DMS153 (cell line): Measurements from ENCODE around the gene LYST.
"Not testable (repeated sequence)": the region's sequence is repeated elsewhere in the genome, so short reads cannot be mapped to it uniquely, and the experiment has no call there.

Experiments
- DNase-seq: peaks from one replicate; lab custom pipeline; 2025; lab: John Stamatoyannopoulos, UW

The LYST gene

DNA sequence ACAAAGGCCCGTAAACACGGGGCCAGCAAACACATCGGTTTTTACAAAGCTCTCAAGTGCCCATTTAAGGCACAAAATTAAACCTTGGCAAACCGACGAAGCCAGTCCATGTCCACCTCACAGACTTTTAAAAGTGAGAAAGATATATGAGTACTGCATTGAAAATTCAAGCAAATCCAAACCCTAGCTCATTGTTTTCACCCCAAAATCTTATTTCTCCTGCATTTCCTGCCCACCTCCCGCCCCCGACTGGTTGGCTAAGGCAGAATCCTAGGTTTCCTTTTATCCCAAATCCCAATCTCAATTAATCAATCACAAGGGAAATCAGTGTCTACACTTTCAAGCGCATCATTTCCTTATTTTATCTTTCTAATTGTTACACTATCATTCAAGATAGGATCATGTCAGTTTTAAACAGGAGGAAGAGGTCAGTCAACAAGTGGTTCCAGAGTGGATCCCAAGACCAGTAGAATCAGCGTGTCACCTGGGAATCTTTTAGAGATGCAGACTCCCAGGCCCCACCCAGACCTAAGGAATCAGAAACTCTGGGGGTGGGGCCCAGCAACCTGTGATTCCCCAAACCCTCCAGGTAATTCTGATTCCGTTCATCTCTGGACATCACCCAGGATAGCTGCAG lies 215.4 kb downstream of the LYST start:
- DNase-seq = no peak

DNA sequence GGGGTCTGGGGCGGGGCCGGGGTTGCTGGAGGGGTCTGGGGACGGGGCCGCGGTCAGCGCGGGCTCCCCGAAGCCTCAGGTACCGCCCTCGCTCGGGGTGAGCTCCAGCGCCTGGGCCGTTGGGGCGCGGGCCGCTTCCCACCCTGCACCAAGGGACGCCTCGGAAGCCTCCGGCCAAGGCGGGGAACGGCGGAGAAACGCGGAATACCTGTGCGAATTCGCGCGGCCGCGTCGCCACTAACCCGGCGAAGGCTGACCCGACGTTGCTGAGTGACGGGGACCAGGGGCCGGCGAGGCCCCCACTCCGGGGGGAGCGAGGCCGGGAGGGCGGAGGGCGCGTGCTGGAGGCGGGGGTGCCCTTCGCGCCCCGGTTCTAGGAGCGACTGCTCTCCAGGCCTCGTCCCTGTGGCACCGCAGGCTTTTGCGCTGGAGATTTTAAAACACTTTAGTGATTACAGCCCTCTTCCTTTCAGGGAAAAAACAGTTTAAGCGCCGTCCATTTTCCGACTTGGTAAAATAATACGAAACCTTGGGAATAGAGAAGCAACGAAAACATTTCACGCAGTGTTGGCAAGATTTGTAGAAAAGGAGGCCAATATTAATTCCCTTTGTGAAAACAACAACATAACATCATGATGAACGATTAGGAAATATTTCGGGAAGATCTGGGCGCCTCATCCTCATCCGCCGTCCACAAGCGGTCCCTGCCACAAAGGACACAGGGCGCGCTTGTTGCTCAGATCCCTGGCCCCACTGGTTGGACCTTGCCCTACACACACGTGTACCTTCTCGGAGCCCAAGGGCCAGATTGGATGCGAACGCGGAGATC lies 216.2 kb downstream of the LYST start:
- peak; percentile 27 for DNase-seq

DNA sequence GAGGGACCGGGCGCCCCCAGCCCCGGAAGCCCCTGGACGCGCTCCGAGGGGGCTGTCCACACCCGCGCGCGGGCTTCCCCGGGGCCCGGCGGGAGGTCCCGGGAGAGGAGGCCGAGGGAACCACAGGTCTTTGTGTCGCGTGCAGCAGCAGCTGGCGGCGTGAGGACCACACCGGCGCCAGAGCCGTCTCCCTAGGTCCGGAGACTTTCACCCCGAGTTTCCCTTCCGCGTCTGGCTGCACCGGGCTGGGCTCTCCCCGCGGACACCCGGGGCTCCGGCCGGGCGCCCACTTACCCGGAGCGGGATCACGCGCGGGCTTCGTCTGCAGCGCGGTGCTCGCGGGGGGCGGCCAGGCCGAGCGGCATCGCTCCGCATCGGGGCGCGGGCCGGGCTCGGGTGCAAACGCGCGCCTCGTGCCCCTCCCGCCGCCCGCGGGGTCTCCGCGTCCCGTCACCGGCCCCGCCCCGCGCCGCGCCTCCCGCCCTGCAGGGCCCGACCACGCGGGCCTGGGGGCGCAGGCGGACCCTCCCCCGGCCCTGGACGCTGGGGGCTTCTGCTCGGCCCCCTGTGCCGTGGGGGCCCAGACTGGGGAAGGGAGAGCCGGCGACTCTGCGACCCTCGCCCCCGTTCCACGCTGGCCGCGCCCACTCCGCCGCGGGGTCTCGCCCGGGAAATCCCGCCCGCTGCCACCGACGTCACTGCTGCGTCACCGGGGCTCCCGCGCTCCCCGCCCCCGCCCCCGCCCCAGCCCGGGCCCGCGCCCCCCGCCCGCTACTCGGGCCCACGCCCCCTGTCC lies 217.1 kb downstream of the LYST start, which contains the start of gene GNG4:
TSS of gene GNG4 (minus strand) at position 417 of the 796 bp plus-strand sequence. CDS start 65,946 bp downstream, outside the sequence.
- DNase-seq = no peak

DNA sequence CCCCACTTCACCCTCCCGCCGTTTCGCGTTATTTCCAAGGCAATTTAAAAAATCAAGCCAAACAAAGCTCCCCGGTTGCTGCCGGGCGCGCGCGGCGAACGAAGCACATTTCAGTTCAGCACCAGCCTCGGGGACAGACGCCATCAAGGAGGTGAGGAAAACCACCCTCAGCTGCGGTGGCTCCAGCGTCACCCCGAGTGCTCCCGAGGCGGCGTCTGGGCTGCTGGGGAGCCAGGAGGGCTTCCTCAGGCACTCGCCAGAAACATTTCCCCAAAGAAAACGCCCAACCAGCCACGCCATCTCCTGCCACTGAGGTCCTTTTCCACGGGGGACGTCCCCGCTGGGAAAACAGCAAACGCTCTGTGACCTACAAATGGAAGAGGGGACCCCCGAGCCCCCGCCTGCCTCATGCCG lies 217.7 kb downstream of the LYST start:
- no peak for DNase-seq

DNA sequence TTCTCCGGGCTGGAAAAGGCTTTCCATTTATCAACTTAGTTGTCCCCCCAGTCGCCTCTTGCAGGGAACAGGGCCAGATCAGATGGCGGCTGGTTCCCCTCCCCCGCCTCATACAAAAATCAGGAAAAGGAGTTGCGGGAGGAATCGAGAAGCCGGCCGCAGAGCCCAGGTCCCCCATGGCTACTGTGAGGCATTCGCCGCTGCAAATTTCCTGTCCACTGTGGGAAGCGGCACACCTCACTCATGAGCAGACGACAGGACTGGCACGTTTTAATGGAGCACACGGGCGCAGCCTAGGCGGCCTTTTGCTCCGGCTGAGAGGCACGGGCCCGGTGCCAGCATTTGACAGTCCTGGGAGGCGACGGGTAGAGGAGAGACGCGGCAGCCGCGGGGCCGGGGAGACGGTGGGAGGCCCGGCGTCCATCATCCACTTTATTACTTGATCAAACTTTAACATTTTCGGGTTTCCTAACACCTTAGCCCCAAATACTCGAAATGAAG lies 218.2 kb downstream of the LYST start:
- peak; percentile 36 for DNase-seq

- DNase-seq = not testable (repeated sequence)
Observed at GRCh38 chr1:235647537-235647936, 219.2 kb downstream of the LYST start.

DNA sequence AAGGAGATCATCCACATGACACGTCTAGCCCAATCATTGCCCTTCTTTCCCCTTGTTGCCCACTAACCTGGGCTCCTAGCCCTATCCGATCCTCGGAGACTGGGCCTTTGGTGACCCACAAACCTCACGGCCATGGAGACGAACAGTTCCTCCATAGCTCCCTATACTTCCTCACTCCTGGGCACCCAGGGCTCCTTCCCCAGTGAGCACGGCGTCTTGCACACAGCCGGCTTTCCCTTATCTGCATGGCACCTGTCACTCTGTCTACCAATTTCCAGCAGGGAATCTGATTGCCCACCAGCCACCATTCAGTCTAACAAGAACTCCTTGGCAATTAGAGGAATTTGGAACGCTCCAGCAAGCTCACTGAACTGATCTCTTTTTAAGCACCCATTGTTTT lies 220.2 kb downstream of the LYST start:
- DNase-seq = no peak

GRCh38 chr1:235644693-235645305 lies 221.9 kb downstream of the LYST start:
- DNase-seq = no peak

DNA sequence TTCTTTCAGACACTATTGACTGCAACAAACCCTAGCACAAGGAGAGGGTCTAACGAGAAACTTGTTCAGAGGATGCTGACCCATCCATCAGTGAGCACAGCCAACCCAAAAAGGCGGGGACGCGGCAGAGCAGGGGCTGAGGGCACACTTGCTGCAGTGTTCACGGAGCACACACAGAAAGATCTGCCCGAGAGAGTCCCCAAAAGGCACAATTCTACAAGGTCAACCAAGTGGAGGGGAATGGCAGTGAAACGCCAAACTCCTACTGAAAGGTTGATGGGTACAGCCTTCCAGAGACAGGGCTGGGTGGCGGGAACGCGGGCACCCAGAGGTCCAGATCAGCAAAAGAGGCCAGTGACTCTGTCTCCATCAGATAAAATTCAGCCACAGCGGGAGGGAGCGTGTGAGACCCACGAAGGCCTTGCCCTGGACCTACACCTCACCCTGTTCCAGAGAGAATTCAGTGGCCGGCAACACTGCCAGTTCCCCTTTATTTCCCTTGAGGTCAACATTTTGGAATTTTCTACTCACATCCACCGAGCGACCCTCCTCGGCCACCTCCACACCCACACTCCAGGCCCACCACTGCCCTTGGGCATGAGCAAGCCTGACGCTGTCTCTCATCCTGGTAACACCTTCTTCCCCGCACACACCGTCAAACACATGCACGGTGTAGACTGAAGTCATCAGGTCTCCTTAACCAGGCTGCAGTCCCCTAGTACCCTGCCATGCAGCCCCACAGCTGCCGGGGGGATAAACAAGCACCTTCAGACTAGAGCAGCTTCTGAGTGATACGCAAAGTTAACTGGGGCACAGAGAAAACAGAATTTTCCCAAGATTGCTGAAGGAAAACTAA lies 222.6 kb downstream of the LYST start:
- no peak for DNase-seq

GRCh38 chr1:235642943-235643371 lies 223.7 kb downstream of the LYST start:
- no peak for DNase-seq

- DNase-seq = peak; percentile 63
Observed at GRCh38 chr1:235642011-235642942, 224.4 kb downstream of the LYST start.

DNA sequence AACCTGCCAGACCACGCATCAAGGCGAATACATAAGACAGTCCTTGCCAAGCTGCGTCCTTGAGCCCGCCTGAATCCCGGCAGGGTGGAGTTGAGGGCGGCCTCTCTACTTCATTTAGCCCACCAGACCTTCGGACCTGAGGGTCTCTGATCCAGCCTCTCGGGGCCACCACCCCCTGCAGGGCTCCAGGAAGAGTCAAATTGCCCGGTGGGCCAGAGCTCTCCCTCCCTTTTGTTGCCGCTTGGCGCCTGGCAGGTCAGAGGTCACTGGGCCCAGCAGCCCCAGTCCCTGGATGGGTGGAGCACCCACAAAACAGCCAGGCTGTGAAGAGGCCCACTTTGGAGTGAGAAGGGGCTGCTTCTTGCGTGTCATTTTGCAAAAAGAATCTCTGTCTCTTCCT lies 226.1 kb downstream of the LYST start:
- no peak for DNase-seq

DNA sequence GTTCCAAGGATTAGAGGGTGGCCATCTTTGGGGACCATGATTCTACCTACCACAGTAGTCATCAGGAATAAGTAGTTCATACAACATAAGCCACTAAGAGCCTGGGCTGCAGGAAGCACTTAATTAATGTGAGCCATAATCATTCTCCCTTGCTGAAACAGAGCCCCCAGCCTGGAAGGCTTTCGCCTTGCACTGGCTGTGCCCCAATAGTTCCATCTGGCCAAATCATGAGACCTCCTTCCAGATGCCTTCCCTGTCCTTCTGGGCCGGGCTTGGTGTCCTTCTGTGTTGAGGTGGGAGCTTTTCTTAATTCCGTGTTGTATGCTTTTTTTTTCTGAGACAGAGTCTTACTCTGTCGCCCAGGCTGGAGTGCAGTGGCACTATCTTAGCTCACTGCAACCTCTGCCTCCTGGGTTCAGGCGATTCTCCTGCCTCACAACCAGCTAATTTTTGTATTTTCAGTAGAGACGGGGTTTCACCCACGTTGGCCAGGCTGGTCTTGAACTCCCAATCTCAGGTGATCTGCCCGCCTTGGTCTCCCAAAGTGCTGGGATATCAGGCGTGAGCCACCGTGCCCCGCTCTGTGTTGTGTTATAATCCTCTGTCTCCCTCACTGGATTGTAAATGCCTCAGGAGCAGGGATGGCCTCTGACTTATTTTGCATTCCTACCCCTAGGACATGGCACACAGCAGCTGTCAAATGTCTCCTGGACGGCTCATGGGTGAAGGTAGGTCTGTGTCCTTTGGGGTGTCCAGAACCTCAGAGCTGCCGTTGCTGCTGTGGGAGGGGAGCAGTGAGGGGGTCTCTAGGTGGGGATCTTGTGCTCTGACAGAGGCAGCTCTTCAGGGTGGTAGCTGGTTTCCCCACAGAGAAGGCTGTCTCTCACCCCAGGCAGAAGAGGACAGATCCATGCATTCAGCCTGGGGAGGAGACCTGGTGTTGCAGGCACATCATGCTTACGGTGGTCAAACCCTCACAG lies 227.2 kb downstream of the LYST start:
- DNase-seq = no peak

DNA sequence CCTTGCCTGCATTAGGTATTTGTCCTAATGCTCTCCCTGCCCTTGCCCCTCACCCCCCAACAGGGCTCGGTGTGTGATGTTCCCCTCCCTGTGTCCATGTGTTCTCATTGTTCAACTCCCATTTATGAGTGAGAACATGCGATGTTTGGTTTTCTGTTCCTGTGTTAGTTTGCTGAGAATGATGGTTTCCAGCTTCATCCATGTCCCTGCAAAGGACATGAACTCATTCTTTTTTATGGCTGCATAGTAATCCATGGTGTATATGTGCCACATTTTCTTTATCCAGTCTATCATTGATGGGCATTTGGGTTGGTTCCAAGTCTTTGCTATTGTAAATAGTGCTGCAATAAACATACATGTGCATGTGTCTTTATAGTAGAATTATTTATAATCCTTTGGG lies 228.1 kb downstream of the LYST start:
- DNase-seq = not testable (repeated sequence)

GRCh38 chr1:235637756-235638534 lies 228.8 kb downstream of the LYST start:
- DNase-seq = no peak

GRCh38 chr1:235635938-235636662 lies 230.6 kb downstream of the LYST start:
- DNase-seq = no peak
